Prostate gland (tissue), 2 donors: ENCODE data around the gene LGALS4.

ENCODE experiments used
- POLR2AphosphoS5 ChIP-seq: sonication (generic); formaldehyde crosslinking; IDR thresholded peaks from one replicate; pipeline ENCODE4 v1.6.1; 2017; ENCODE audit warnings: antibody characterized with exemption
- TF ChIP-seq, protein P1 (sequence below), 4 experiments: fragments of 200-600 bp in 2 of 4; fragments of 450-650 bp in 2 of 4; sonication (generic) in 2 of 4; IDR thresholded peaks; 1 replicate in 3 of 4; 2 replicates in 1 of 4; pipeline ENCODE4 v1.5.1; 2016 to 2019; ENCODE audit warnings: antibody characterized with exemption in 4 of 4, mild to moderate bottlenecking in 2 of 4, moderate library complexity in 2 of 4

DNA sequence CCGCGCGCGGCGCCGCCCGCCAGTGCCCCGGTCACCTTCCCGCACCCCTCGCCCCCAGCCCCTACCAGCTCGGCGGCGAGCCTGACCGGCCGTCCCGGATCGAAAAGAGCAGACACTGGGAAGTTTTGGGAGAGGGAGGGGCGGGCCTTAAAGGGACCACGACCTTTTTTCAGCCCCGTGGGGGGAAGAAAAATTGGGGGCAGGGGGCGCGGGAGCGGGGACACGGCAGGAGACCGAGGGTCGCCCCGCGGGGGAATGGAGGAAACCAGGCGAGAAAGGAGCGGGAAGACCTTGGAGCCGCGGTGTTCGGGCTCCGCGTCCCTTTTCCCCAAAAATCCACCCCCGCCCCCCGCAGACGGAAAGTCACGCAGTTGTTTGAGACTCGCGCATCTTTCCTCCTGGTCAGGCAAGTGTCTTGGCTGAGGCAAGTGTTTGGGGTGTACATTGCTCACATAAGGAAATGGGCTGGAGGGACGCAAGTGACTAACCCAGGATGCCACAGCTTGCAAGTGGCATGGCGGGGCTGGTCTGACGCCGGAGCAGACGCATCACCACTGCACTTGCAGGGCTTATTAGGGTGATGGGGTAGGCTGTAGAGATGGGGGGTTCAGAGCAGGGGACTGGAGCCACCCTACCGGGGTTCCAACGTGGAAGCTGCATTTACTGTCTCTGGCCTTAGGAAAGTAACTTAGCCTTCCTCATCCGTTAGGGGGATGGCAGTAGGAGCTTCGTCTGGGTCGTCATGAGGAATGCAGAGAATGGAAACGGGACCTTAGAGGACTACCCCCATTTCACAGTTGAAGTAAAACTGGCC is 39.7 kb upstream of the LGALS4 start:
- TF ChIP-seq, protein P1, sequence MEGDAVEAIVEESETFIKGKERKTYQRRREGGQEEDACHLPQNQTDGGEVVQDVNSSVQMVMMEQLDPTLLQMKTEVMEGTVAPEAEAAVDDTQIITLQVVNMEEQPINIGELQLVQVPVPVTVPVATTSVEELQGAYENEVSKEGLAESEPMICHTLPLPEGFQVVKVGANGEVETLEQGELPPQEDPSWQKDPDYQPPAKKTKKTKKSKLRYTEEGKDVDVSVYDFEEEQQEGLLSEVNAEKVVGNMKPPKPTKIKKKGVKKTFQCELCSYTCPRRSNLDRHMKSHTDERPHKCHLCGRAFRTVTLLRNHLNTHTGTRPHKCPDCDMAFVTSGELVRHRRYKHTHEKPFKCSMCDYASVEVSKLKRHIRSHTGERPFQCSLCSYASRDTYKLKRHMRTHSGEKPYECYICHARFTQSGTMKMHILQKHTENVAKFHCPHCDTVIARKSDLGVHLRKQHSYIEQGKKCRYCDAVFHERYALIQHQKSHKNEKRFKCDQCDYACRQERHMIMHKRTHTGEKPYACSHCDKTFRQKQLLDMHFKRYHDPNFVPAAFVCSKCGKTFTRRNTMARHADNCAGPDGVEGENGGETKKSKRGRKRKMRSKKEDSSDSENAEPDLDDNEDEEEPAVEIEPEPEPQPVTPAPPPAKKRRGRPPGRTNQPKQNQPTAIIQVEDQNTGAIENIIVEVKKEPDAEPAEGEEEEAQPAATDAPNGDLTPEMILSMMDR (IDR thresholded peaks at IDR 0.05) = no peak
- no peak for TF ChIP-seq POLR2AphosphoS5
